ENCODE data around the gene SLC6A9.
A peak's percentile ranks its signal among the peaks of the same experiment; 100 is the strongest.

Gene SLC6A9

DNA sequence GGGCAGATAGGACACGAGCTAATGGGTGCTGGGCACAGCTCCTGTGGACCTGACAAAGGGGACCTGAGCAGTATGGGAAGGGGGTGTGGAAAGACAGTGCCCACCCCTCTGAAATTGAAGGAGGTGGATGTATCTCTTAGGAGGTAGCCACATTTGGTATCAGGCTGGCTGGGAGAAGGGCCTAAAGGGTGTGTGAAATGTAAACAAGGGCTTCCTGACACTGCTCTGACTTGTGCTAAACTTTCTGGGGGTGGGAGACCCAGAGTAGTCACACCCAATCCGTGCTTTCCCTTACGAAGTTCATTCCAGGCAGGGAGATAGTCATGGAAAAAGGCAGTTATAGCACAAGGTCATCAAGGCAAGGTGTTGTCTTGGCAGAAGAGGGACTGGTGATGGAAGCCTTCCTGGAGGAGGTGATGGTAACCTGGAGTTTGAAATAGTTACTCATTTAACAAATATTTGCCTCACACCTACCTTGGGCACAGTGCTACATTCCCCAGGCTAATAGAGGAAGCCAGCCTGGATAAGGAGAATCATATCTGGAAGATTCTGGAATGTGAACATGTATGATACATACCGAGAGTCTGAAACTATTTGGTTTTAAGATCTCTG is 45.2 kb downstream of the SLC6A9 start:
- Histone ChIP-seq H3K27me3 (ENCODE audit: control insufficient read depth in 1 of 2, insufficient read depth in 1 of 2, low read length in 2 of 2) (no peaks in the 10 kb centered on the region), H3K14ac (ENCODE audit: low read length in 2 of 2) (no peak overlapping the region), H2AFZ (ENCODE audit: low read depth, low read length) (no peak overlapping the region), H2BK12ac (ENCODE audit: low read length in 2 of 2) (no peak overlapping the region), H2BK5ac (ENCODE audit: low read depth, low read length, poor library complexity, severe bottlenecking) (no peak overlapping the region), H3K79me1 (replicated peaks; ENCODE audit: low read length, poor library complexity, severe bottlenecking) (peaks cover 21% of the 10 kb centered on the region), H3K27ac (ENCODE audit: low read length, poor library complexity, severe bottlenecking) (no peak overlapping the region), H3K9ac (ENCODE audit: low read length) (no peak overlapping the region), H2BK120ac (ENCODE audit: low read depth, low read length) (no peak overlapping the region), H3K9me3 (ENCODE audit: control insufficient read depth, low read length) (no peaks in the 10 kb centered on the region), H4K91ac (ENCODE audit: low read length) (no peak overlapping the region), H3K4ac (ENCODE audit: low read depth in 1 of 2, low read length in 2 of 2) (no peak overlapping the region), H3K4me1 (ENCODE audit: control insufficient read depth, insufficient read depth, low read depth, low read length) (peaks cover 30% of the 10 kb centered on the region), H3K36me3 (ENCODE audit: control insufficient read depth in 1 of 2, insufficient read depth in 2 of 2, low read depth in 1 of 2, low read length in 2 of 2) (peaks cover 43 to 55% of the 10 kb centered on the region in 2 experiments), H3K18ac (ENCODE audit: low read depth in 1 of 2, low read length in 2 of 2) (no peak overlapping the region), H3K4me3 (ENCODE audit: insufficient read depth in 1 of 2, low read depth in 1 of 2, low read length in 2 of 2) (no peak overlapping the region), H3K4me2 (ENCODE audit: low read length, poor library complexity, severe bottlenecking) (no peak overlapping the region), H2AK5ac (ENCODE audit: low read length, severe bottlenecking) (no peak overlapping the region), H4K8ac (ENCODE audit: low read length) (peak overlapping the region; percentile 61), H2BK15ac (ENCODE audit: low read depth, poor library complexity, severe bottlenecking) (no peak overlapping the region), H3K23ac (ENCODE audit: low read length in 2 of 2) (no peak overlapping the region)
- 72% methylated on average over 4 of the region's 4 CpGs for WGBS
- no peak for DNase-seq

DNA sequence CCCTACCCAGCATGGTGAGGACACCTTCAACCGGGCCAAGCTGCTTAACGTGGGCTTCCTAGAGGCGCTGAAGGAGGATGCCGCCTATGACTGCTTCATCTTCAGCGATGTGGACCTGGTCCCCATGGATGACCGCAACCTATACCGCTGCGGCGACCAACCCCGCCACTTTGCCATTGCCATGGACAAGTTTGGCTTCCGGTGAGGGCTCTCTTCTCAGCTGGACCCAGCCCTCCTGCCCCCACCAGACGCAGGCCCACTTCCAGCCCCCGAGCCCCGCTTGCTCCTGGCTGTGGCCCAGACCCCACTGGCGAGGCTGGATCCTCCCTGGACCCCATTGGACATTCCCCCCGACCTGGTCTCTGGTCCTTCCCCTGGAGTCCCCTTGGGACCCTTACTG is 46.4 kb downstream of the SLC6A9 start:
- WGBS = over 99% methylated on average over 16 of the region's 16 CpGs
- no peak overlapping the region for H2BK15ac ChIP-seq (ENCODE audit: low read depth, poor library complexity, severe bottlenecking)

DNA sequence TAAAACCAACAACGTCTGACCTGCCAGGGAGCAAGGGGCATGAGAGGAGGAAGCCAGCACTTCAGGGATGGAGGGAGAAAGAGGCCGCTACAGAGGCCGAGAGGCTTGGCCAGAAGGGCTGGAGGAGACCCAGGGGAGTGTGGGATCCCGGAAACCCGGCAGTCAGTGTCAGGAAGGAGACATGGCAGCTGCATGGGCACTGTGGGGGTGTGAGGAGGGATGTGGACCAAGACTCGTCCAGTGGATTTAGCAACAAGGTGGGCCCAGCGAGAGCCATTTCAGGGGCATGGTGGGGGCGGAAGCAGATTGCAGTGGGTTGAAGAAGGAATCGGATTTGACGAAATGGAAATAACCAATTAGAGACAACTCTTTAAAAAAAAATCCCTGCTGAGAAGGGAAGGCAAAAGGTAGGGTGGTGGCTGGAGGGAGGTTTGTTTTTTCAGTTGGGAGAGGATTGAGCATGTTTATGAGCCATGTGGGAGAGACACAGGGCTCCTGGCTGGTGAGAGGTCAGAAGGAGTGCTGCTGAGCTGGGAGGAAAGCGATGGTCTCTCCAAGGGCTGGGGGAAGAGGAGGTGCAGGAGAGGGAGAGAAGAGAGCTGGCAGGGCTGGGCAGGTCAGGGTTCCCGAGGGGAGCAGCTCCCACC is 47.9 kb downstream of the SLC6A9 start:
- H3K4me1 ChIP-seq (ENCODE audit: control insufficient read depth, insufficient read depth, low read depth, low read length) = peaks cover 42% of the 10 kb centered on the region
- no peak overlapping the region for H2BK12ac ChIP-seq (ENCODE audit: low read length in 2 of 2)
- H4K8ac ChIP-seq (ENCODE audit: low read length) = no peak overlapping the region
- no peak overlapping the region for H2BK120ac ChIP-seq (ENCODE audit: low read depth, low read length)
- DNase-seq = no peak
- no peak overlapping the region for H4K91ac ChIP-seq (ENCODE audit: low read length)
- no peak overlapping the region for H3K18ac ChIP-seq (ENCODE audit: low read depth in 1 of 2, low read length in 2 of 2)
- no peak overlapping the region for H3K4ac ChIP-seq (ENCODE audit: low read depth in 1 of 2, low read length in 2 of 2)
- H2BK15ac ChIP-seq (ENCODE audit: low read depth, poor library complexity, severe bottlenecking) = no peak overlapping the region
- H2BK5ac ChIP-seq (ENCODE audit: low read depth, low read length, poor library complexity, severe bottlenecking) = no peak overlapping the region
- no peak overlapping the region for H3K4me2 ChIP-seq (ENCODE audit: low read length, poor library complexity, severe bottlenecking)
- no peaks in the 10 kb centered on the region for H3K9me3 ChIP-seq (ENCODE audit: control insufficient read depth, low read length)
- no peak overlapping the region for H3K27ac ChIP-seq (ENCODE audit: low read length, poor library complexity, severe bottlenecking)
- H3K36me3 ChIP-seq (ENCODE audit: control insufficient read depth in 1 of 2, insufficient read depth in 2 of 2, low read depth in 1 of 2, low read length in 2 of 2) = peaks cover 44 to 59% of the 10 kb centered on the region in 2 experiments
- no peak overlapping the region for H3K23ac ChIP-seq (ENCODE audit: low read length in 2 of 2)
- H2AFZ ChIP-seq (ENCODE audit: low read depth, low read length) = no peak overlapping the region
- no peak overlapping the region for H3K4me3 ChIP-seq (ENCODE audit: insufficient read depth in 1 of 2, low read depth in 1 of 2, low read length in 2 of 2)
- H3K79me1 ChIP-seq (replicated peaks; ENCODE audit: low read length, poor library complexity, severe bottlenecking) = peaks cover 28% of the 10 kb centered on the region
- 86% methylated on average over 12 of the region's 12 CpGs for WGBS
- no peaks in the 10 kb centered on the region for H3K27me3 ChIP-seq (ENCODE audit: control insufficient read depth in 1 of 2, insufficient read depth in 1 of 2, low read length in 2 of 2)
- no peak overlapping the region for H3K9ac ChIP-seq (ENCODE audit: low read length)
- H2AK5ac ChIP-seq (ENCODE audit: low read length, severe bottlenecking) = no peak overlapping the region
- H3K14ac ChIP-seq (ENCODE audit: low read length in 2 of 2) = no peak overlapping the region

More for the DNA sequence above, 46.4 kb downstream of the SLC6A9 start:
- no peak overlapping the region for H3K27ac ChIP-seq (ENCODE audit: low read length, poor library complexity, severe bottlenecking)
- no peak overlapping the region for H2BK12ac ChIP-seq (ENCODE audit: low read length in 2 of 2)
- H3K27me3 ChIP-seq (ENCODE audit: control insufficient read depth in 1 of 2, insufficient read depth in 1 of 2, low read length in 2 of 2) = no peaks in the 10 kb centered on the region
- H3K36me3 ChIP-seq (ENCODE audit: control insufficient read depth in 1 of 2, insufficient read depth in 2 of 2, low read depth in 1 of 2, low read length in 2 of 2) = peaks cover 43 to 59% of the 10 kb centered on the region in 2 experiments
- H3K23ac ChIP-seq (ENCODE audit: low read length in 2 of 2) = no peak overlapping the region
- H2BK5ac ChIP-seq (ENCODE audit: low read depth, low read length, poor library complexity, severe bottlenecking) = no peak overlapping the region
- H3K79me1 ChIP-seq (replicated peaks; ENCODE audit: low read length, poor library complexity, severe bottlenecking) = peaks cover 23% of the 10 kb centered on the region
- no peaks in the 10 kb centered on the region for H3K9me3 ChIP-seq (ENCODE audit: control insufficient read depth, low read length)
- H4K8ac ChIP-seq (ENCODE audit: low read length) = no peak overlapping the region
- no peak overlapping the region for H4K91ac ChIP-seq (ENCODE audit: low read length)
- DNase-seq = no peak
- H3K14ac ChIP-seq (ENCODE audit: low read length in 2 of 2) = no peak overlapping the region
- no peak overlapping the region for H2AK5ac ChIP-seq (ENCODE audit: low read length, severe bottlenecking)
- no peak overlapping the region for H3K4me3 ChIP-seq (ENCODE audit: insufficient read depth in 1 of 2, low read depth in 1 of 2, low read length in 2 of 2)
- H3K9ac ChIP-seq (ENCODE audit: low read length) = no peak overlapping the region
- H2AFZ ChIP-seq (ENCODE audit: low read depth, low read length) = no peak overlapping the region
- H3K18ac ChIP-seq (ENCODE audit: low read depth in 1 of 2, low read length in 2 of 2) = no peak overlapping the region
- no peak overlapping the region for H2BK120ac ChIP-seq (ENCODE audit: low read depth, low read length)
- peaks cover 33% of the 10 kb centered on the region for H3K4me1 ChIP-seq (ENCODE audit: control insufficient read depth, insufficient read depth, low read depth, low read length)
- H3K4me2 ChIP-seq (ENCODE audit: low read length, poor library complexity, severe bottlenecking) = no peak overlapping the region
- no peak overlapping the region for H3K4ac ChIP-seq (ENCODE audit: low read depth in 1 of 2, low read length in 2 of 2)

DNA sequence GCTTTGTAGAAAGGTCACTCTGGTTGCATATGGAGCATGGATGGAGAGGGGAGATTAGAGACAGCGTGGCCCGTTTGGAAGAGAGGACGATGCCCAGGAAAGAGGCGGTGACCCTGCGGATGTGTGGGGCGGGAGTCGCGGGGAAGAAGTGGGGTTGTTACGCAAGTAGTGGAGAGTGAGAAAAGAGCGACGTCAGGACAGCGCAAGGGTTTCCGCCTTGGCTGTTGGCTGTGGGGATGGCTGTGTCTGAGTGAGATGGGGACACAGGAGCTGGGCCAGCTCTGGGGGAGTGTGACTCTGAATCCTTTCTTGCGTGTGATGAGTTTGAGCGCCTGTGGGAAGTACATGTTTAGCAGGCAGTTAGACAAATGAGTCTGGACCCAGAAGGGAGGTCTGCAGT is 48.5 kb downstream of the SLC6A9 start:
- no peak overlapping the region for H3K23ac ChIP-seq (ENCODE audit: low read length in 2 of 2)
- peaks cover 44% of the 10 kb centered on the region for H3K4me1 ChIP-seq (ENCODE audit: control insufficient read depth, insufficient read depth, low read depth, low read length)
- H2BK5ac ChIP-seq (ENCODE audit: low read depth, low read length, poor library complexity, severe bottlenecking) = no peak overlapping the region
- H2AFZ ChIP-seq (ENCODE audit: low read depth, low read length) = no peak overlapping the region
- H3K4me3 ChIP-seq (ENCODE audit: insufficient read depth in 1 of 2, low read depth in 1 of 2, low read length in 2 of 2) = no peak overlapping the region
- H3K9ac ChIP-seq (ENCODE audit: low read length) = no peak overlapping the region
- no peak overlapping the region for H3K27ac ChIP-seq (ENCODE audit: low read length, poor library complexity, severe bottlenecking)
- peaks cover 49 to 65% of the 10 kb centered on the region in 2 experiments for H3K36me3 ChIP-seq (ENCODE audit: control insufficient read depth in 1 of 2, insufficient read depth in 2 of 2, low read depth in 1 of 2, low read length in 2 of 2)
- no peak overlapping the region for H4K91ac ChIP-seq (ENCODE audit: low read length)
- H3K4ac ChIP-seq (ENCODE audit: low read depth in 1 of 2, low read length in 2 of 2) = no peak overlapping the region
- no peak for DNase-seq
- H3K4me2 ChIP-seq (ENCODE audit: low read length, poor library complexity, severe bottlenecking) = no peak overlapping the region
- no peak overlapping the region for H2BK120ac ChIP-seq (ENCODE audit: low read depth, low read length)
- no peak overlapping the region for H2BK12ac ChIP-seq (ENCODE audit: low read length in 2 of 2)
- H3K79me1 ChIP-seq (replicated peaks; ENCODE audit: low read length, poor library complexity, severe bottlenecking) = peaks cover 32% of the 10 kb centered on the region
- no peaks in the 10 kb centered on the region for H3K27me3 ChIP-seq (ENCODE audit: control insufficient read depth in 1 of 2, insufficient read depth in 1 of 2, low read length in 2 of 2)
- no peak overlapping the region for H3K14ac ChIP-seq (ENCODE audit: low read length in 2 of 2)
- no peak overlapping the region for H3K18ac ChIP-seq (ENCODE audit: low read depth in 1 of 2, low read length in 2 of 2)
- no peak overlapping the region for H2BK15ac ChIP-seq (ENCODE audit: low read depth, poor library complexity, severe bottlenecking)
- H4K8ac ChIP-seq (ENCODE audit: low read length) = no peak overlapping the region
- H3K9me3 ChIP-seq (ENCODE audit: control insufficient read depth, low read length) = no peaks in the 10 kb centered on the region
- 94% methylated on average over 15 of the region's 15 CpGs for WGBS
- H2AK5ac ChIP-seq (ENCODE audit: low read length, severe bottlenecking) = no peak overlapping the region

Data from mesenchymal stem cell (in vitro differentiated cells and primary cell).